CD14-positive monocyte (primary cell): ENCODE data around the gene BCAN. TPM values are rescaled to one million over a fixed set of nuclear protein-coding genes. Genes with fewer than 3 reads are reported as not detected.

Experiments
- DNase-seq, 3 donors: peaks; one replicate each; pipeline ENCODE4 v3.0.0-alpha.2; 2011 to 2022
- H2AFZ ChIP-seq: 2 replicates; pipeline ENCODE4 v1.6.0; 2012; ENCODE audit warnings: mild to moderate bottlenecking, low read depth, low read length, inconsistent platforms; ENCODE audit not compliant: insufficient read depth, poor library complexity, severe bottlenecking
- H3K27ac ChIP-seq, 2 donors: 1 replicate in 1 of 2; 2 replicates in 1 of 2; pipeline ENCODE4 v1.5.1; 2012 to 2013; ENCODE audit warnings: low read length in 2 of 2, control low read depth in 1 of 2, inconsistent platforms in 1 of 2, low read depth in 1 of 2, mild to moderate bottlenecking in 1 of 2
- H3K27me3 ChIP-seq, 2 donors: one replicate each; pipeline versions ENCODE4 v1.6.0 to v1.6.1; 2011 to 2013; ENCODE audit warnings: low read length in 2 of 2; ENCODE audit not compliant: control insufficient read depth in 2 of 2, insufficient read depth in 2 of 2
- H3K36me3 ChIP-seq, 2 donors: replicated peaks in 1 of 2; 1 replicate in 1 of 2; 2 replicates in 1 of 2; pipeline versions ENCODE4 v1.5.1 to v1.6.1; 2012 to 2013; ENCODE audit warnings: low read length in 2 of 2, control low read depth in 1 of 2, inconsistent platforms in 1 of 2, mild to moderate bottlenecking in 1 of 2; ENCODE audit not compliant: insufficient read depth in 2 of 2, control insufficient read depth in 1 of 2
- H3K4me1 ChIP-seq, 2 donors: 1 replicate in 1 of 2; 2 replicates in 1 of 2; pipeline versions ENCODE4 v1.5.1 to v1.6.1; 2012 to 2013; ENCODE audit warnings: low read length in 2 of 2, control low read depth in 1 of 2, inconsistent platforms in 1 of 2, mild to moderate bottlenecking in 1 of 2, moderate library complexity in 1 of 2; ENCODE audit not compliant: insufficient read depth in 2 of 2, control insufficient read depth in 1 of 2
- H3K4me2 ChIP-seq: replicated peaks from 2 replicates; pipeline ENCODE3; 2012; ENCODE audit warnings: low read length, moderate library complexity, mild to moderate bottlenecking; ENCODE audit not compliant: poor library complexity, severe bottlenecking; ENCODE audit errors: extremely low read depth
- H3K4me3 ChIP-seq, 3 experiments: fragments of 200-600 bp in 1 of 3; sonication (generic) in 1 of 3; replicated peaks in 1 of 3; 1 replicate in 2 of 3; 2 replicates in 1 of 3; pipeline ENCODE4 v1.5.1; 2011 to 2013; ENCODE audit warnings: low read length in 3 of 3, mild to moderate bottlenecking in 3 of 3, control low read depth in 2 of 3, low read depth in 2 of 3, inconsistent platforms in 1 of 3, moderate library complexity in 1 of 3
- H3K79me2 ChIP-seq: 2 replicates; pipeline ENCODE4 v1.6.0; 2012; ENCODE audit warnings: mild to moderate bottlenecking, control low read depth, inconsistent platforms, low read length, moderate library complexity; ENCODE audit not compliant: insufficient read depth
- H3K9ac ChIP-seq: 2 replicates; pipeline ENCODE4 v1.6.0; 2017; ENCODE audit warnings: low read length, mild to moderate bottlenecking; ENCODE audit not compliant: insufficient read depth, poor library complexity, severe bottlenecking
- H3K9me3 ChIP-seq, 2 donors: replicated peaks in 1 of 2; 1 replicate in 1 of 2; 2 replicates in 1 of 2; pipeline versions ENCODE4 v1.5.1 to v1.6.1; 2012 to 2013; ENCODE audit warnings: low read length in 2 of 2, control low read depth in 1 of 2; ENCODE audit not compliant: control insufficient read depth in 1 of 2, insufficient read depth in 1 of 2
- H4K20me1 ChIP-seq: 2 replicates; pipeline ENCODE4 v1.6.0; 2012; ENCODE audit warnings: mild to moderate bottlenecking, low read length, control low read depth, moderate library complexity; ENCODE audit not compliant: insufficient read depth
- H3K27ac Mint-ChIP-seq, 7 donors: one replicate each; pipeline ENCODE4 v1.8.0; 2020; ENCODE audit warnings: mild to moderate bottlenecking in 7 of 7, mixed read lengths in 7 of 7, moderate library complexity in 6 of 7, inconsistent platforms in 2 of 7
- H3K27me3 Mint-ChIP-seq, 3 donors: one replicate each; pipeline ENCODE4 v1.8.0; 2021 to 2022; ENCODE audit warnings: low read depth in 3 of 3, mild to moderate bottlenecking in 3 of 3, mixed read lengths in 3 of 3, moderate library complexity in 3 of 3, inconsistent platforms in 1 of 3
- H3K36me3 Mint-ChIP-seq, 2 donors: one replicate each; pipeline ENCODE4 v1.8.0; 2020; ENCODE audit warnings: mixed read lengths in 2 of 2, inconsistent platforms in 1 of 2, mild to moderate bottlenecking in 1 of 2
- H3K4me1 Mint-ChIP-seq: one replicate; pipeline ENCODE4 v1.8.0; 2020; ENCODE audit warnings: mild to moderate bottlenecking, mixed read lengths
- H3K4me3 Mint-ChIP-seq, 2 donors: one replicate each; pipeline ENCODE4 v1.8.0; 2020; ENCODE audit warnings: mild to moderate bottlenecking in 2 of 2, mixed read lengths in 2 of 2, moderate library complexity in 1 of 2
- H3K9me3 Mint-ChIP-seq, 7 donors: one replicate each; pipeline ENCODE4 v1.8.0; 2020 to 2022; ENCODE audit warnings: mixed read lengths in 7 of 7, mild to moderate bottlenecking in 6 of 7, moderate library complexity in 6 of 7, inconsistent platforms in 2 of 7
- WGBS: methylation state at CpG from one replicate; pipeline ENCODE4 v1.1.5; 2013; ENCODE audit warnings: missing lambda C conversion rate; ENCODE audit not compliant: insufficient coverage; 5-methylcytosine and 5-hydroxymethylcytosine counted together
- intact Hi-C, 2 donors: fragments of 100-400 bp; cut with micrococcal nuclease; formaldehyde crosslinking; loops; one replicate each; pipeline versions ENCODE4 v1.15.0 to v1.15.1; 2023
- polyA plus RNA-seq, 3 donors: library from polyadenylated mRNA; depleted of rRNA in 1 of 3; unstranded in 2 of 3; stranded (reverse) in 1 of 3; fragments of 300-500 nt in 2 of 3; fragments of >200 nt in 1 of 3; fragmentation: Illumina TruSeq in 2 of 3; gene quantifications; 1 replicate in 2 of 3; 2 replicates in 1 of 3; pipeline ENCODE4 v1.2.3, GENCODE V29; 2012 to 2021
- TF ChIP-seq, protein P1 (sequence below): fragments of 200-600 bp; IDR thresholded peaks from one replicate; pipeline ENCODE4 v1.8.0; 2022; ENCODE audit warnings: antibody characterized with exemption, mild to moderate bottlenecking

The BCAN gene
- polyA plus RNA-seq, 3 donors = not detected

DNA sequence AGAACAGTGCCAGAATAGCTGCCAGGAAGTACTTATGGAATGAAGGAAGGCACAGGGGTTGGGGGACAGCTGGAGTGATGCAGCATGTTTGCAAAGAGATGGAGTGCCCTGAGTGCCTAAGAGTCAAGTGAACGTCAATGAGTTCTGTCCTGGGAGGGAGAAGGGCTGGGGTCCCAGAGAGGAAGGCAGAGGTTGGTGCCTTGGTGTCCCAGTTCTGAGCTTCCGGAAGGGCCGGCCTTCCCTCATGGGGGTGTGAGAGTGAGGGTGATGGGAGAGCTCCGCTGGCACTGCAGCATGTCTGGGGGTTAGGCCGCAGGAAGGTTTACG, 17.7 kb downstream of the BCAN start:
- intact Hi-C loops = no loop called here
- H3K9me3 Mint-ChIP-seq = peaks cover 0 to 18% (median 7%) of the 10 kb centered on the region in 7 donors
- Histone ChIP-seq H3K27ac (no peak overlapping the region), H3K9ac (no peak overlapping the region), H3K79me2 (no peaks in the 10 kb centered on the region), H2AFZ (no peak overlapping the region), H3K27me3 (peaks cover 27 to 45% of the 10 kb centered on the region in 2 donors), H3K4me1 (peaks cover 68 to 74% of the 10 kb centered on the region in 2 donors), H3K4me3 (no peak overlapping the region), H3K36me3 (no peaks in the 10 kb centered on the region), H4K20me1 (no peaks in the 10 kb centered on the region), H3K9me3 (peaks cover 0 to 15% of the 10 kb centered on the region in 2 donors), H3K4me2 (peak overlapping the region; percentile 45)
- 20% methylated on average over 6 of the region's 6 CpGs for WGBS
- TF ChIP-seq, protein P1, sequence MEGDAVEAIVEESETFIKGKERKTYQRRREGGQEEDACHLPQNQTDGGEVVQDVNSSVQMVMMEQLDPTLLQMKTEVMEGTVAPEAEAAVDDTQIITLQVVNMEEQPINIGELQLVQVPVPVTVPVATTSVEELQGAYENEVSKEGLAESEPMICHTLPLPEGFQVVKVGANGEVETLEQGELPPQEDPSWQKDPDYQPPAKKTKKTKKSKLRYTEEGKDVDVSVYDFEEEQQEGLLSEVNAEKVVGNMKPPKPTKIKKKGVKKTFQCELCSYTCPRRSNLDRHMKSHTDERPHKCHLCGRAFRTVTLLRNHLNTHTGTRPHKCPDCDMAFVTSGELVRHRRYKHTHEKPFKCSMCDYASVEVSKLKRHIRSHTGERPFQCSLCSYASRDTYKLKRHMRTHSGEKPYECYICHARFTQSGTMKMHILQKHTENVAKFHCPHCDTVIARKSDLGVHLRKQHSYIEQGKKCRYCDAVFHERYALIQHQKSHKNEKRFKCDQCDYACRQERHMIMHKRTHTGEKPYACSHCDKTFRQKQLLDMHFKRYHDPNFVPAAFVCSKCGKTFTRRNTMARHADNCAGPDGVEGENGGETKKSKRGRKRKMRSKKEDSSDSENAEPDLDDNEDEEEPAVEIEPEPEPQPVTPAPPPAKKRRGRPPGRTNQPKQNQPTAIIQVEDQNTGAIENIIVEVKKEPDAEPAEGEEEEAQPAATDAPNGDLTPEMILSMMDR = no peak
- H3K36me3 Mint-ChIP-seq = peaks cover 0 to 3% of the 10 kb centered on the region in 2 donors
- H3K27ac Mint-ChIP-seq = peak overlapping the region in 4 of 7 donors; percentile 37 to 77 (median 65)
- peaks cover 46 to 60% (median 47%) of the 10 kb centered on the region in 3 donors for H3K27me3 Mint-ChIP-seq
- H3K4me1 Mint-ChIP-seq = peaks cover 69% of the 10 kb centered on the region
- no peak for DNase-seq
- H3K4me3 Mint-ChIP-seq = peak overlapping the region; percentile 51 to 74

DNA sequence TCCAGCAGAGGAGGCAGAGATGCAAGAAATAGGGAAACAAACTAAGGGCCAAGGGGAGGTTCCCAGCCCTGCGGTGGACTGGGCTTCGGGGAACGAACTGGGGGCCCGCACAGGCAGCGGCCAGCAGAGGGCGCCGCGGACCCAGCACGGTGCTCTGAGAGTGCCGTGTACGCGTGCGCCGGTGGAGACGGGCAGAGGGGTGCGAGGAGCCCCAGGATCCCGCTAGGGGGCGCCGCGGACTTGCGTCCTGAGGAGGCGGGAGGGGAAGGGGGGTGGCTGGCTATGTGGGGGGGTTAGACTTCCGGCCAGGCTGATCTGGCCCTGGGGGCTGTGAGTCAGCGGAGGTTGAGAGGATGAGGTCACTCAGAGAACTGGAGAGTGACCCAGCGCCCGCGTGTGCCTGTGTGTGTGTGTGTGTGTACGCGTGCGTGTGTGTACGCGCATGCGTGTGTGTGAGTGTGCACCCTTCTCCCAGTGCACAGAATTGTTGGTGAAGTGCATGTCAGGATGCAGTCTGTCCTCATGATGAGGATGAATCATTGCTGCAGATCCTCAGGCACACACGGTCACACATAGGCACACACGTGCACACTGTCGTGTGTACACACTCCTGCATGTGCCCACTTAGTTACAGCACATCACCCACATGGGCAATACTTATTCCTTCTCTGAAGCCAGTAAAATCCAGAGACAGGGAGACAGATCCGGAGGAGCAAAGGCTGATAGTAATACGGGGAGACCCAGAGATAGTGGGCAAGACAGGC, 18.3 kb downstream of the BCAN start:
- H3K27ac ChIP-seq = no peak overlapping the region
- Mint-ChIP-seq H3K4me1 (peaks cover 74% of the 10 kb centered on the region), H3K27me3 (peaks cover 42 to 59% (median 45%) of the 10 kb centered on the region in 3 donors), H3K4me3 (peak overlapping the region; percentile 51 to 74), H3K27ac (peak overlapping the region; percentile 74 to 85 (median 82)), H3K36me3 (peaks cover 0 to 3% of the 10 kb centered on the region in 2 donors), H3K9me3 (peaks cover 0 to 17% (median 5%) of the 10 kb centered on the region in 7 donors)
- H3K9me3 ChIP-seq = peaks cover 0 to 15% of the 10 kb centered on the region in 2 donors
- H3K4me3 ChIP-seq = no peak overlapping the region
- WGBS = 13% methylated on average over 35 of the region's 38 CpGs
- H2AFZ ChIP-seq = no peak overlapping the region
- no peak overlapping the region for H3K9ac ChIP-seq
- H3K4me2 ChIP-seq = peak overlapping the region; percentile 45
- H3K4me1 ChIP-seq = peaks cover 73 to 80% of the 10 kb centered on the region in 2 donors
- no peaks in the 10 kb centered on the region for H4K20me1 ChIP-seq
- H3K27me3 ChIP-seq = peaks cover 22 to 40% of the 10 kb centered on the region in 2 donors
- H3K79me2 ChIP-seq = no peaks in the 10 kb centered on the region
- peak; percentile 91 to 98 (median 95) for DNase-seq
- no peaks in the 10 kb centered on the region for H3K36me3 ChIP-seq
- intact Hi-C loops = loop anchor here in 1 of 2 donors (5.0 kb wide), 1 partner anchor 67 kb away; the partner anchor contains the start of genes ISG20L2 and METTL25B
- TF ChIP-seq, protein P1 = peak; percentile 99
